Putamen (tissue), 1 donor: Measurements from ENCODE around the gene CNPY3.
A peak's percentile ranks its signal among the peaks of the same experiment; 100 is the strongest.

ENCODE experiments used
- DNase-seq: peaks from one replicate; pipeline ENCODE4 v3.0.0-alpha.2; 2016; ENCODE audit warnings: low spot score

CNPY3 gene

GRCh38 chr6:42960243-42961019, 31.2 kb downstream of the CNPY3 start, which contains the start of gene GNMT:
GNMT (plus strand) TSS chr6:42960754; CDS start chr6:42960768, 14 bp downstream.
- no peak for DNase-seq

GRCh38 chr6:42961020-42961470, 31.8 kb downstream of the CNPY3 start:
- DNase-seq, result no peak

GRCh38 chr6:42962096-42962495, 32.8 kb downstream of the CNPY3 start:
- DNase-seq, result no peak

GRCh38 chr6:42962502-42963178, 33.4 kb downstream of the CNPY3 start:
- DNase-seq, result no peak

- DNase-seq, result no peak
Measured at GRCh38 chr6:42963179-42963854, 34.0 kb downstream of the CNPY3 start.

- no peak for DNase-seq
Measured at GRCh38 chr6:42963855-42964605, 34.8 kb downstream of the CNPY3 start.

- no peak for DNase-seq
Measured at GRCh38 chr6:42966571-42966970, 37.3 kb downstream of the CNPY3 start.

GRCh38 chr6:42967228-42967627, 37.9 kb downstream of the CNPY3 start:
- no peak for DNase-seq

- DNase-seq, result no peak
Measured at GRCh38 chr6:42968126-42968701, 38.9 kb downstream of the CNPY3 start.

GRCh38 chr6:42968783-42969182, 39.5 kb downstream of the CNPY3 start:
- DNase-seq, result no peak

GRCh38 chr6:42969431-42969830, 40.2 kb downstream of the CNPY3 start:
- no peak for DNase-seq

- no peak for DNase-seq
Measured at GRCh38 chr6:42969934-42970333, 40.7 kb downstream of the CNPY3 start.

- DNase-seq, result no peak
Measured at GRCh38 chr6:42970871-42971612, 41.8 kb downstream of the CNPY3 start.

- no peak for DNase-seq
Measured at GRCh38 chr6:42971746-42972327, 42.6 kb downstream of the CNPY3 start.

GRCh38 chr6:42973926-42974325, 44.6 kb downstream of the CNPY3 start:
- DNase-seq, result no peak

GRCh38 chr6:42974919-42975505, 45.7 kb downstream of the CNPY3 start:
- DNase-seq, result no peak

GRCh38 chr6:42978487-42978838, 49.2 kb downstream of the CNPY3 start:
- DNase-seq, result no peak

GRCh38 chr6:42978839-42979522, 49.7 kb downstream of the CNPY3 start, which contains the start of gene PEX6:
PEX6 (minus strand) TSS chr6:42979181; CDS start chr6:42979150, 31 bp downstream.
- DNase-seq, result peak; percentile 84

GRCh38 chr6:42979523-42980177, 50.4 kb downstream of the CNPY3 start:
- no peak for DNase-seq
